GM19043 (cell line): Measurements from ENCODE around the gene ORAI2.
"Not testable (repeated sequence)": the region's sequence is repeated elsewhere in the genome, so short reads cannot be mapped to it uniquely, and the experiment has no call there.

ENCODE experiments used
- ATAC-seq: cut with Tn5 transposase; IDR thresholded peaks from one replicate; pipeline ENCODE4 v1.9.1; 2021; ENCODE audit warnings: low read depth; ENCODE audit not compliant: unreplicated experiment

ORAI2 gene

DNA sequence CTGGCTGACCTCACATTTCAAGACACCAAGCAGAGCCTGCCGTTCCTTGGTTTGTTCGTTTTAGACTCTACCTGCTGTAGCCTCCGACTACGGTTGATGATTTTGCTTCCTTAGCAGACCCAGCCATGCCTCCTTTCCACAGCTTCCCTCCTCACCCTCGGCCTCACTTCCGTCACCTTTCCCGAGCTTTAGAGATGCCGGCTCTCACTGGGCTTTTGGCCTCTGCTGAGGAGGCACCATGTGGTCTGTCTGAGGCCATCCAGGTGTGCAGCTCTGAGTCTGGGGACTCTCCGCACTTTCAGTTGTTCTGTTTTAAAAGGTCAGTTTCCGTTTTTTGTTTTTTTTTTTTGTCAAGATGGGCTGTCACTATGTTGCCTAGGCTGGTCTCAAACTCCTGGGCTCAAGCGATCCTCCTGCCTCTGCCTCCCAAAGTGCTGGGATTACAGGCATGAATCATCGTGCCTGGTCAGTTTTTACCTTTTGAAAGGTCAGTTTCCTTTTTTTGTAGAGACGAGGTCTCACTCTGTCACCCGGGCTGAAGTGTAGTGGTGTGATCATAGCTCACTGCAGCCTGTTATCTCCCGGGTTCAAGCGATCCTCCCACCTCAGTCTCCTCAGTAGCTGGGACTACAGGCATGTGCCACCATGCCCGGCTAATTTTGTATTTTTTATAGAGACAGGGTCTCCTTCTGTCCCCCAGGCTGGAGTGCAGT lies 11.7 kb downstream of the ORAI2 start:
- ATAC-seq = peak; percentile 28

DNA sequence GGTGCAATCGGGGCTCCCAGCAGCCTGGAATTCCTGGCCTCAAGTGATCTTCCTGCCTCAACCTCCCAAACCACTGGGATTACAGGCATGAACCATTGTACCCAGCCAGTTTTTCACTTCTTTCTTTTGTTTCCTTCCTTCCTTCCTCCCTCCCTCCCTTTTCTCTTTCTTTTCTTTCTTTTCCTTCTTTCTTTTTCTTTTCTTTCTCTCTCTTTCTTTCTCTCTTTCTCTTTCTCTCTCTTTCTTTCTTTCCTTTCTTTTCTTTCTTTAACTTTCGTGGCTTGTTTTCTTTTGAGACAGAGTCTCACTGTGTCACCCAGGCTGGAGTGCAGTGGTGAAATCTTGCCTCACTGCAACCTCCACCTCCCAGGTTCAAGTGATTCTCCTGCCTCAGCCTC lies 12.3 kb downstream of the ORAI2 start:
- no peak for ATAC-seq

DNA sequence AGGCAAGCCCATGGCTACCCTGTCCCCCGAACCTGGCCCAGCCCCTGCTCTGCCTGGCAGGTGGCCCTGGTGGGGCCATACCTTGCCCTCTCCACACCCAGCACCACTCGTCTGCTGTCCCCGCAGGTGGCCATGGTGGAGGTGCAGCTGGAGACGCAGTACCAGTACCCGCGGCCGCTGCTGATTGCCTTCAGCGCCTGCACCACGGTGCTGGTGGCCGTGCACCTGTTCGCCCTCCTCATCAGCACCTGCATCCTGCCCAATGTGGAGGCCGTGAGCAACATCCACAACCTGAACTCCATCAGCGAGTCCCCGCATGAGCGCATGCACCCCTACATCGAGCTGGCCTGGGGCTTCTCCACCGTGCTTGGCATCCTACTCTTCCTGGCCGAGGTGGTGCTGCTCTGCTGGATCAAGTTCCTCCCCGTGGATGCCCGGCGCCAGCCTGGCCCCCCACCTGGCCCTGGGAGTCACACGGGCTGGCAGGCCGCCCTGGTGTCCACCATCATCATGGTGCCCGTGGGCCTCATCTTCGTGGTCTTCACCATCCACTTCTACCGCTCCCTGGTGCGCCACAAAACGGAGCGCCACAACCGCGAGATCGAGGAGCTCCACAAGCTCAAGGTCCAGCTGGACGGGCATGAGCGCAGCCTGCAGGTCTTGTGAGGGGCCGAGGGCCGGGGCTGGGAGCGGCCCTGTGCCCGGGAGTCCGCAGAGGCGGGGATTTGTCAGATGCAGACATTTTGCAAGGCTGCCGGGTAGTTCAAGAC lies 13.2 kb downstream of the ORAI2 start:
- ATAC-seq = no peak

DNA sequence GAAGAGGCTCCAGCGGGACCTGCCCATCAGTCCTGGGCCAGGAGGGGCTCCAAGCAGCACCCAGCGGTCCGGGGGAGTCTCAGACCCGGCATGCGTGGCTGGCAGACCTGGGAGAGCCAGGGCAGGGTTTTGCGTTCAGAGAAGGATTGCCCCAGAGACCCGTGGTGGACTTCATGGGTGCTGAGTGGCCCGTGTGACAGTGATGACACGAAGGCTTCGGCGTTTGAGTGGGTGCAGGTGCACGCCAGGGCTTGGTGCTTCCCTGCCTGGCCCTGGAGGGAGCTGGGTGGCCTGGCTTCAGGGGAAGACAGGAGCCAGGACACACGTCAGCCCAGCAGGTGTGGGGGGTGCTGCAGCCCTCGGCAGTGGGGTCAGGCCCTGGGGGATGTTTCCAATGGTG lies 13.9 kb downstream of the ORAI2 start:
- ATAC-seq = no peak

DNA sequence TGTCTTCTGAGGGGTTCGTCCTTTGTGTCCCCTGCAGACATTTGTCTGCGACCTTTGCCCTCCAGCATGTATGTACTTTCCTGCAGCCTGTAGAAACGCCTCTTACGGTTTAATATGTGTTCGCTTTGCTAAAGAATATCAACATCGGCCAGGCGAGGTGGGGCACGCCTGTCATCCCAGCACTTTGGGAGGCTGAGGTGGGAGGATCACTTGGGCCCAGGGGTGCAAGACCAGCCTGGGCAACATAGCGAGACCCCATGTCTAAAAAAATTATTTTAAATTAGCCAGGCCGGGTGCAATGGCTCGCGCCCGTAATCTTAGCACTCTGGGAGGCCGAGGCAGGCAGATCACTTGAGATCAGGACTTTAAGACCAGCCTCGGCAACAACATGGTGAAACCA lies 15.8 kb downstream of the ORAI2 start:
- no peak for ATAC-seq

DNA sequence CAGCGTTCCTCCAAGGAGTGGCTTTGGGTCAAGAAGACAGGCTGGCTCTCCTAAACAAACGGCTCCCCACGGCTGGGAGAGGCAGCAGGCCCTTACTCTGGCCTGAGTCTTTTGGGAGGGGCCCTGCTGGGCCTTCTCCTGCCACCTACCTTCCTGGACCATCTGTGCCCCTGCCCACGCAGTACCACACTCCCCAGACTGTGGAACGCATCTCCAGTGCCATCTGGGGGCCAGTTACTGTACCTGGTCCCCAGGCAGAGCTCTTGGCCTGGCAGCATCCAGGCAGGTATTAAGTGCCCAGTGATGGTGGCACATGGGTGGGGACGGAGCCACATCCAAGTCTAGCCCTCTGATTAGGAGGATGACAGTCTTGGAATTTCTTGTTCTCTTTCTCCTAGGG lies 16.9 kb downstream of the ORAI2 start:
- ATAC-seq = no peak

DNA sequence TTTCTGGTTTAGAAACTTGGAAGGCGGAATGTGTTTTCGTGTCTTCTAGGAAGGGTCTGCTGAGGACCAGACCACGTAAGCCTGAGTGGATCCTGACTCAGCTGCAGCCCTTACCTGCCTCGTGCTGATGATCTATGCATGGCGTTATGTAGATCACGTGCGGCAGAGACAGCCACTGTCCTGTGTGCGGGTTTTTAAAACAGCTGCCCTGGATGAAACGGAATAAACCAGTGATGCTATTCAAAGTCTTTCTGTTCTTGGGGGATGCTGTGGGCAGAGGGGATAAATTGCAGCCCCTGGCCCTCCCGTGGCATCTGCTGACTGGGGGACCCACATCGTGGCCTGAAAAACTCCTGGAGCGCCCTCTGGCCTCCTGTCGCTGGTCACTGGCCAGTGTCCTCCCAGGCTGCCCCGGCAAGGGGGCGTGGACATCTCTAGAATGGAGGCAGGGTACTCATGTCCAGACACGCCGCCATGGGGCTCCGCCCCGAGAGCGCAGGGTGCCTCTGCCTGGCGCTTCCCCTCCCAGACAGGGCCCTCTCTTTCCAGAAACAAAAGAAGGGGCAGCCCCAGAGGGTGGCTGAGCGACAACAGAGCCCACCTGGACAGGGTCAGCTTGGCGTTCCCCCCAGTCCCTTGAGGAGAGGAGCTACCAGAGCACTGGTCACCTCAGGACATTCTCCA lies 18.1 kb downstream of the ORAI2 start:
- ATAC-seq = no peak

DNA sequence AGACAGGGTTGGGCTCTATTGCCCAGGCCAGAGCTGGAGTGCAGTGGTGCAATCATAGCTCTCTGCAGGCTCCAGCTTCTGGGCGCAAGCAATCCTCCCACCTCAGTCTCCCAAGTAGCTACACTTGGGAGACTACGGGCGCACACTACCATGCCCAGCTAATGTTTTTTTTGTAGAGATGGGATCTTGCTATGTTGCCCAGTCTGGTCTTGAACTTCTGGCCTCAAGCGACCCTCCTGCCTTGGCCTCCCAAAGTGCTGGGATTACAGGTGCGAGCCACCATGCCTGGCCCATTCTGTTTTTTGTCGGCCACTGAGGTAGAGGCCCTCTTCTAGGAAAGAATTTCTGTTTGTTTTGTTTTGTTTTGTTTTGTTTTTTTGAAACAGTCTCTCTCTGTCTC lies 19.1 kb downstream of the ORAI2 start:
- ATAC-seq = no peak

DNA sequence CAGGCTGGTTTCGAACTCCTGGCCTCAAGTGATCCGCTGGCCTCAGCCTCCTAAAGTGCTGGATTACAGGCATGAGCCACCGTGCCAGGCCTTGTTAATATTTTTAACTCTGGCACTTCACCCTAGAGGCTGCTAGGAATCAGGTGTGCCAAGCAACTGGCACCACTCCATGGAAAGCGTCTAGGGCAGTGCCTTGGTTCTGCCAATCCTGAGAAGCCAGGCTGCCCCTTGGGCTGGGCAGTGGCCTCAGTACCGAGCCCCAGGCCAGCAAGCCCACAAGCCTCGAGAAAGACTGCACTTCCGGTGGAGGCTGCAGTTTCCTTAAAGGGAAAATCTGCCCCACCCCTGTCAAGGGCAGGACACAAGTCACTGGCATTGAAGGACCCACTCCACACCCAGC lies 19.9 kb downstream of the ORAI2 start:
- ATAC-seq = no peak

DNA sequence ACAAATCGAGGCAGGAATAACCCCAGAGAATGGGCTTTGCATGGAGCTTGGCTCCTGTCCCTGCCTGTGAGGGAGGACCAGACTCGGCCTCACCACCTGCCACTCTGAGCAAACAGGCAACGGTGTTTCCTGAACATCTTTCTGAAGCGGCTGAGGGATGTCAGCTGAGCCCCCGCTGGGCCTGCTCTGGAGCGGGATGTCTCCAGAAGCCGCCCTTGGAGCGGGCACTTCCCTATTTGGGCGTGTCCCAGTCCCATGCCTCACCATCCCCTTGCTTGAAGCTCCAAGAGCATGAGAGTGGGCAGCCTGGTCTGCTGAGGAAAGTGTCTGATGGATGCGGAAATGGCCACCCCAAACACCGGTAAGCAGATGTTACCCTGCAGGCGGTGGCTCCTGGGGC lies 21.1 kb downstream of the ORAI2 start:
- ATAC-seq = no peak

DNA sequence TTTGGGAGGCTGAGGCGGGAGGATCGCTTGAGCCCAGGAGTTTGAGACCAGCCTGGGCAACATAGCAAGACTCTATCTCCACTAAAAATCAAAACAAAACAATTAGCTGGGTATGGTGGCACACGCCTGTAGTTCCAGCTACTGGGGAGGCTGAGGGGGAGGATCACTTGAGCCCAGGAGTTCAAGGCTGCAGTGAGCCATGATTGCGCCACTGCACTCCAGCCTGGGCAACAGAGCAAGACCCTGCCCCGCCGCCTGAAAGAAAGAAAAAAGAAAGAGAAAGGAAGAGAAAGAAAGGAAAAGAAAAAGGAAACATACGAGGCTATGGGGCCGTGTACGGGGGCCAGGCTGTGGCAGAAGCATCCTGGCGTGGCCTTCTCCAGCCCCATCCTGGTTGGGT lies 21.6 kb downstream of the ORAI2 start:
- not testable (repeated sequence) for ATAC-seq

DNA sequence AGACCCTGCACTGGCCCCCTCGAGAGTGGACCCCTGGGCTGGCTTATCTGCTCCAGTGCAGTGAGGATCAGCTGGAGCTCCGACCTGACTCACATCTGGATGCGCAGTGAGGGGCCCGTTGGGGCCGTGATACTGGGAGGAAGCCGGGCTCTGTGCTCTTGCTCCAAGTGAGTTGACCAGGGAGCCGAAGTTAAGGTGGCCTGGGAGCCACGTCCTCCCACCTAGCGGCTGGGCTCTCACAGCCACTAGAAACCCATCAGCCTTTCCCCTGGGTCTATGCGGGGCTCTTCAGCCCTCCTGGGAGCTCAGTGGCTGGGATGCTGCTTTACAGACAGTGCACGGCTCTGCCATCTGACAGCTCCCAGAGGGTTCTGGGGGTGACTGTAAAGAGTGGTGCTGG lies 22.2 kb downstream of the ORAI2 start:
- ATAC-seq = no peak

DNA sequence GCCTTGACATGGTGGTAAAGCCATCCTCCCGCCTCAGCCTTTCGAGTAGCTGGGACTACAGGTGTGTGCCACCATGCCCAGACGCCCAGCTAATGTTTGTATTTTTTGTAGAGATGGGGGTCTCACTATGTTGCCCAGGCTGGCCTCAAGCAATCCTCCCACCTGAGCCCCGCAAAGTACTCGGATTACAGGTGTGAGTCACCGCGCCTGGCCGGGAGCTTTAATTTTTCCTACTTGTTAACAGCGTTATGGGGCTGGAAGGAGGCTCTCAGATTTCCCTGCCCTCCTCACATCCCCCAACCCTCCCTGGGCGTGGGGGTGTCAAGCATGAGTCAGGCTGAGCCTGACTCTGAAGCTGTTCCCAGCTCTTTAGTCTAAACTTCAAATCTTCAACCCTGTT lies 23.0 kb downstream of the ORAI2 start:
- ATAC-seq = no peak

DNA sequence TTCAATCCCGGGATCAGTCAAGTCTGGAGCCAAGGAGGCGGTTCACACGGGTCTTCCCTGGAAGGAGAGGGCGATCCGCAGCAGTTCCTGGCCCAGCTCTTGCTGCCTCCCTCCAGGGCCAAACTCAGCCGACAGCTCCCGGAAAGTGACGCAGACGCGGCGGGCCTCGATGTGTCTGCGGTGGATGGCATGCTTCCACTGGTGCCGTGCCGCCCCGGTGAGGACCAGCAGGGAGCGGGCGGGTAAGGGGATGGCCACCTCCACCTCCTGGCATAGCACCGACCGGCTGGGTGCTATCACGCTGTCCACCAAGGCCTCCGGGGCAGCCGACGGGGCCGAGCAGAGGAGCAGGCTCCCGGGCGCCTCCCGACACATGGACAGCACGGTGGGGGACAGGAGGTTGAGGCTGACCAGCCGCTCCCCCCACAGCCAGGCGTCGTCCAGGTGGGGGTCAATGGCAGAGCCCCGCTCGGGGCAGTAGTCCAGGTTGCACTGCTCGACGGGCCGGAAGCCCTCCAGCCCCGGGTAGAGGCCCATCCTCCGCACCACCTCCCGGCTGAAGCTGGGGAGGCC lies 24.1 kb downstream of the ORAI2 start:
- no peak for ATAC-seq

DNA sequence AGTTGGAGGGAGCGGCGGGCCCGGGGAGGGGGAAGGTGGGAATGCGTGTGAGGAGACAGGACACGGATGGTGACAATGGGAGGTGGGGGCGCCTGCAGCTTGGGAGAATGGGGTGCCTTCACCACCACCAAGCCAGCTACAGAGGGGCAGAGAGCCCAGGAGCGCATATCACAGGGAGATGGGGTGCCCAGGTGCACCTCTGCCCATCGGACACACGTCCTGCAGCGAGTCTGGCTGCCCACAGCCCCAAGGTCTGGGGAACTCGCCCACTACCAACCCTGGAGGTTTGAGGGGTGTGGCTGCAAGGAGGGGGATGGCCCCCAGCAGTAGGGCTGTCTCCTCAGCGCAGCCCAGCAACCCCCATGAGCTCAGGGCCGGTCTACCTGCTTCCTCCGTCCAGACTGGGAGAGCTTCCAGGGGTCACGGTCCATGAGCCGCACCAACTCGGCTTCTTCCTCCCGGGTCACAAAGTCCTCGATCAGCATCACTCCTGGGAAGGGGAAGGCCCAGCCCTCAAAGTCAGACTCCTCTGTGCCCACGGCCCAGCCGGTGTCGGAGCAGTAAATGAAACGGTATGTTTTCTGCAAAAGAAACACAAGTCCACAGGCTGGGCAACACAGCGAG lies 26.0 kb downstream of the ORAI2 start:
- ATAC-seq = no peak

DNA sequence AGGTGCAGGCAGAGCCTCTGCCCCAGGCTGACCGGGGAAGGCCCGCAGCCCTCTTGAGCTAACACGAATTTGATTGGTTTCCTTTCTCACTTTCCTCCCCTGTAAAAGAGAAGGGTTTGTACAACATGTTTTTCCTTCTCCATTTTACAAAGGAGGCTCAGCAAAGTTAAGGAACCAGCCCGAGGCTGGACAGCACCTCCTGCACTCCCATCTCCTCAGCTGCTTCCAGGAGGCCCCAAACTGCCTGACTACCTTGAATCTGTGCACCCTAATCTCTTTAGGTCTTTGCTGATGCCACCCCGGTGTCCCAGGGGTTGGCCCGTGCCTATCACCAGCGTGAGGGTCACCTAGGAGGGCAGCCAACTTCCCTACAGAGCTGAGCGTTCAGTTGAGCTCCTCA lies 27.1 kb downstream of the ORAI2 start:
- no peak for ATAC-seq

DNA sequence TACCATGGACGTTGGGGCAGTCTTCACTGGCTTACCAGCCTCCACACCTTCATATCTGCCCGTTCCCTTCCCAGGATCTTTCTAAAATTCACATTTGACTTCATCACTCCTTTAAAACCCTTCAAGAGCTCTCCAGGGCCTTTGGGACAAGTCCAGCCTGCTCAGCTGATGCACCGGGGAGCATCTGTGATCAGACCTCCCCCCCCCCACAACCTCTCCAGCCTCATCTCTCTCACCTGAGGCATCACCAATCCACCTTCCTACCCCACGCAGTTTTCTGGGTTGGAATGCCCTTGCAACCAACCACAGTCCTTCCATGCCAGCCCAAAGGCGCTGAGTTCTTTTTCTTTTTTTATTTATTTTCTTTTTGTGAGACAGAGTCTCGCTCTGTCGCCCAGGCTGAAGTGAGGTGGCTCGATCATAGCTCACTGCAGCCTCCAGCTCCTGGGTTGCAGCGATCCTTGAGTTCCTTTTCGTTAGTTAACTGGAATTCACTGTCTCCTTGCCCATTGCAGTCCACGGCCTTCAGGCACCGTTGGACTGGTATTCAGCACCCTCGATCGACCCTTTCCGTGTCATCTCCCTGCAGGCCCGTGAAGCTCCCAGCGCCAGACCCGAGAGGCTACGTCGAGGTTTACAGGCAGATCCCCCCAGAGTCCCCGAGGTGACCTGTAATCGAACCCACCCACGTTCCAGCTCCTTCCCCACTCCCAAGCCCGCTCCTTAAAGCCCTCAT lies 30.6 kb downstream of the ORAI2 start:
- no peak for ATAC-seq

DNA sequence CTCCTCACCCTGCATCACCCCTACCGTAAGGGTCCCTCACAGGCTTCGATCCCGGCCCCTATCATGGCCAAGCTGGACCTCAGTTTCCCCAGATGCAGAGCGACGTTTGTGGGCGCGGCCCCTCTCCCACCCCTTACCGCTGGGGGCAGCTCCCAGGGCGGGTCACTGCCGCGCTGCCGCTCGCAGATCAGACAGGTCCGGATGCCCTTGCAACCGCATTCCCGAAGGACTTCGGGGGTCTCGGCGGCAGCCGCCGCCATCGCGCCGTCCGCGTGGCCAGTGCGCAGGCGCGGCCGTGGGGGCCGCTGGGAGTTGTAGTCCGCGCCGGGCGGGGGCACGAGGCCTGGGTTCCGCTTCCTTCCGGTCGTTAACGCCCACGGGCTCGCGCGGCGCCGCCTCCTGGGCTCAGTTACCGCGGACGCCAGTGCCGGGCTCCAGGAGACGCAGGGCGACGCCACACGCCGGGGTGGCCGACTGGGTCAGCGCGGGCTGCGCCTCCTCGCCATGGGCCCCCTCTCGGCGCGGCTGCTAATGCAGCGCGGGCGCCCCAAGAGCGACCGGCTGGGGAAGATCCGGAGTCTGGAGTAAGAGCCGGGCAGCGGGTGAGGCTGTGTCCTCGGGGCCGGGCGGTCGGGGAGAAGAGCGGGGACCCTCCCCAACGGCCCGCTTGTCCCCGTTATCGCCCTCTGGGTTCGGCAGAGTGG lies 31.4 kb downstream of the ORAI2 start, which contains the start of the genes ALKBH4 and LRWD1:
ALKBH4 (minus strand) TSS at position 287 of the 704 bp plus-strand sequence; CDS start at position 260, 27 bp downstream.
LRWD1 (plus strand) TSS at position 408 of the 704 bp plus-strand sequence; CDS start at position 505, 97 bp downstream.
- ATAC-seq = peak; percentile 63

DNA sequence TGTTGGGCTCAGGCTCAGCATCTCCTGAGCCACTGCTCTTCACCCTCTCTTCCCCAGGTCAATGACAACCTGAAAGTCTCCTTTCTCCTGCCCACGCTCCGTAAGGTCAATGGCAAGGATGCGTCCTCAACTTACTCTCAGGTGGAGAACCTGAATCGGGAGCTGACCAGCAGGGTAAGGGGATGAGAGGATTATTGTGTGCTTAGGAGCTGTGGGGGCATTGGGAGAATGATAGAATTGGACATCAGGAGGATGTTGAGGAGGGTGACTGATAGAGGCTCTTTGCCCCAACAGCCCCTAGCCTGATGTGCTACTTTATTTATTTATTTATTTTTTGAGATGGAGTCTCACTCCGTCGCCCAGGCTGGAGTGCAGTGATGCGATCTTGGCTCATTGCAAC lies 32.7 kb downstream of the ORAI2 start:
- ATAC-seq = no peak
